ENCODE measurements around the gene ZAR1.
"Not testable (repeated sequence)": the region's sequence is repeated elsewhere in the genome, so short reads cannot be mapped to it uniquely, and the experiment has no call there.

The ZAR1 gene

GRCh38 chr4:48490012-48490679 is at the start of gene ZAR1:
Gene ZAR1 (plus strand): TSS chr4:48490252. CDS start chr4:48490292, 40 bp downstream.
- H3K27me3 ChIP-seq (ENCODE audit: control insufficient read depth in 1 of 2, insufficient read depth in 2 of 2, low read length in 2 of 2), result peaks cover 24 to 53% of the 10 kb centered on the region in 2 donors
- no peaks in the 10 kb centered on the region for H3K36me3 ChIP-seq (ENCODE audit: control insufficient read depth in 2 of 2, insufficient read depth in 2 of 2, low read length in 2 of 2)
- H3K4me3 ChIP-seq (ENCODE audit: low read length in 2 of 2), result peak within 1 kb of the TSS in 1 of 2 donors; percentile 58
- no peak within 1 kb of the TSS for H3K27ac ChIP-seq (ENCODE audit: low read length)
- H3K9me3 ChIP-seq (ENCODE audit: control insufficient read depth in 2 of 2, low read length in 2 of 2), result no peaks in the 10 kb centered on the region
- H3K9ac ChIP-seq (ENCODE audit: low read length in 2 of 2), result no peak within 1 kb of the TSS
- H3K4me1 ChIP-seq (ENCODE audit: control insufficient read depth, insufficient read depth, low read length), result peaks cover 7% of the 10 kb centered on the region

DNA sequence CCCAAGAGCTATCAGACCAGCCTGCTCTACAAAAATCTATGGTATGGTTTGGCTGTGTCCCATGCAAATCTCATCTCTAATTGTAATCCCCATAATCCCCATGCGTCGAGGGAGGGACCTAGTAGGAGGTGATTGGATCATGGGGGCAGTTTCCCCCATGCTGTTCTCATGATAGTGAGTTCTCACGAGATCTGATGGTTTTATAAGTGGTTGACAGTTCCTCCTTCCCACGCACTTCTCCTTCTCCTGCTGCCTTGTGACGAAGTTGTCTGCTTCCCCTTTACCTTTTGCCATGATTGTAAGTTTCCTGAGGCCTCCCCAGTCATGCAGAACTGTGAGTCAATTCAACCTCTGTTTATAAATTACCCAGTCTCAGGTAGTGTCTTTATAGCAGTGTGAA is 49.1 kb upstream of the ZAR1 start:
- not testable (repeated sequence) for H3K36me3 ChIP-seq (ENCODE audit: control insufficient read depth in 2 of 2, insufficient read depth in 2 of 2, low read length in 2 of 2); H3K4me3 ChIP-seq (ENCODE audit: low read length in 2 of 2); H3K27ac ChIP-seq (ENCODE audit: low read length); H3K9ac ChIP-seq (ENCODE audit: low read length in 2 of 2); H3K4me1 ChIP-seq (ENCODE audit: control insufficient read depth, insufficient read depth, low read length); H3K9me3 ChIP-seq (ENCODE audit: control insufficient read depth in 2 of 2, low read length in 2 of 2); H3K27me3 ChIP-seq (ENCODE audit: control insufficient read depth in 1 of 2, insufficient read depth in 2 of 2, low read length in 2 of 2)

GRCh38 chr4:48445704-48446103 is 44.3 kb upstream of the ZAR1 start:
- no peak overlapping the region for H3K4me3 ChIP-seq (ENCODE audit: low read length in 2 of 2)
- no peaks in the 10 kb centered on the region for H3K27me3 ChIP-seq (ENCODE audit: control insufficient read depth in 1 of 2, insufficient read depth in 2 of 2, low read length in 2 of 2)
- H3K9me3 ChIP-seq (ENCODE audit: control insufficient read depth in 2 of 2, low read length in 2 of 2), result no peaks in the 10 kb centered on the region
- no peaks in the 10 kb centered on the region for H3K4me1 ChIP-seq (ENCODE audit: control insufficient read depth, insufficient read depth, low read length)
- H3K36me3 ChIP-seq (ENCODE audit: control insufficient read depth in 2 of 2, insufficient read depth in 2 of 2, low read length in 2 of 2), result no peaks in the 10 kb centered on the region
- no peak overlapping the region for H3K9ac ChIP-seq (ENCODE audit: low read length in 2 of 2)
- H3K27ac ChIP-seq (ENCODE audit: low read length), result no peak overlapping the region

- Histone ChIP-seq H3K27me3 (ENCODE audit: control insufficient read depth in 1 of 2, insufficient read depth in 2 of 2, low read length in 2 of 2) (no peaks in the 10 kb centered on the region), H3K9me3 (ENCODE audit: control insufficient read depth in 2 of 2, low read length in 2 of 2) (no peaks in the 10 kb centered on the region), H3K4me3 (ENCODE audit: low read length in 2 of 2) (no peak overlapping the region), H3K4me1 (ENCODE audit: control insufficient read depth, insufficient read depth, low read length) (no peaks in the 10 kb centered on the region), H3K27ac (ENCODE audit: low read length) (no peak overlapping the region), H3K9ac (ENCODE audit: low read length in 2 of 2) (no peak overlapping the region), H3K36me3 (ENCODE audit: control insufficient read depth in 2 of 2, insufficient read depth in 2 of 2, low read length in 2 of 2) (no peaks in the 10 kb centered on the region)
Observed at GRCh38 chr4:48446642-48447041, 43.4 kb upstream of the ZAR1 start.

- H3K27ac ChIP-seq (ENCODE audit: low read length), result no peak overlapping the region
- no peaks in the 10 kb centered on the region for H3K9me3 ChIP-seq (ENCODE audit: control insufficient read depth in 2 of 2, low read length in 2 of 2)
- no peaks in the 10 kb centered on the region for H3K27me3 ChIP-seq (ENCODE audit: control insufficient read depth in 1 of 2, insufficient read depth in 2 of 2, low read length in 2 of 2)
- no peaks in the 10 kb centered on the region for H3K4me1 ChIP-seq (ENCODE audit: control insufficient read depth, insufficient read depth, low read length)
- no peaks in the 10 kb centered on the region for H3K36me3 ChIP-seq (ENCODE audit: control insufficient read depth in 2 of 2, insufficient read depth in 2 of 2, low read length in 2 of 2)
- H3K4me3 ChIP-seq (ENCODE audit: low read length in 2 of 2), result no peak overlapping the region
- no peak overlapping the region for H3K9ac ChIP-seq (ENCODE audit: low read length in 2 of 2)
Observed at GRCh38 chr4:48449151-48449550, 40.9 kb upstream of the ZAR1 start.

DNA sequence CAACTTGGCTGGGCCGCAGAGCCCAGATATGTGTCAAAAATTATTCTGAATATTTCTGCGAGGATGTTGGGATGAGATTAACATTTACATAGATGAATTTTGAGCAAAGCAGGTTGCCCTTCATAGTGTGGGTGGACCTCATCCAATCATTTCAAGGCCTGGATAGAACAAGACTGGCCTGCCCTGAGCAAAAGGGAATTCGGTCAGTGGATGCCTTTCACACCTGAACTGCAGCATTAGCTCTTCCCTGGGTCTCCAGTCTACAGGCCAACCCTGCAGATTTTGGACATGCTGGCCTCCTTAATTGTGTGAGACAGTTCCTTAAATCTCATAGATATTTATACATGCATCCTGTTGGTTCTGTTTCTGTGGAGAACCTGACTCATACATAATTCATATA is 39.3 kb upstream of the ZAR1 start:
- H3K4me3 ChIP-seq (ENCODE audit: low read length in 2 of 2), result no peak overlapping the region
- H3K27ac ChIP-seq (ENCODE audit: low read length), result no peak overlapping the region
- no peaks in the 10 kb centered on the region for H3K4me1 ChIP-seq (ENCODE audit: control insufficient read depth, insufficient read depth, low read length)
- H3K36me3 ChIP-seq (ENCODE audit: control insufficient read depth in 2 of 2, insufficient read depth in 2 of 2, low read length in 2 of 2), result no peaks in the 10 kb centered on the region
- no peaks in the 10 kb centered on the region for H3K9me3 ChIP-seq (ENCODE audit: control insufficient read depth in 2 of 2, low read length in 2 of 2)
- no peak overlapping the region for H3K9ac ChIP-seq (ENCODE audit: low read length in 2 of 2)
- no peaks in the 10 kb centered on the region for H3K27me3 ChIP-seq (ENCODE audit: control insufficient read depth in 1 of 2, insufficient read depth in 2 of 2, low read length in 2 of 2)

DNA sequence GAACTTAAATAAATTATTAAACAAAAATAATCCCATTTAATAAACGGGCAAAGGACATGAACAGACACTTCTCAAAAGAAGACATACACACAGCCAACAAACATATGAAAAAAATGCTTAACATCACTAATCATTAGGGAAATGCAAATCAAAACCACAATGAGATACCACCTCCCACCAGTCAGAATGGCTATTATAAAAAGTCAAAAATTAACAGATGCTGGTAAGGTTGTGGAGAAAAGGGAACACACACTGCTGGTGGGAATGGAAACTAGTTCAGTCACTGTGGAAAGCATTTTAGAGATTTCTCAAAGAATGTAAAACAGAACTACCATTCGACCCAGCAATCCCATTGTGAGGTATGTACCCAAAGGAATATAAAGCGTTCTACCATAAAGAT is 38.4 kb upstream of the ZAR1 start:
- not testable (repeated sequence) for H3K9ac ChIP-seq (ENCODE audit: low read length in 2 of 2); H3K36me3 ChIP-seq (ENCODE audit: control insufficient read depth in 2 of 2, insufficient read depth in 2 of 2, low read length in 2 of 2); H3K4me3 ChIP-seq (ENCODE audit: low read length in 2 of 2); H3K27ac ChIP-seq (ENCODE audit: low read length); H3K9me3 ChIP-seq (ENCODE audit: control insufficient read depth in 2 of 2, low read length in 2 of 2); H3K4me1 ChIP-seq (ENCODE audit: control insufficient read depth, insufficient read depth, low read length); H3K27me3 ChIP-seq (ENCODE audit: control insufficient read depth in 1 of 2, insufficient read depth in 2 of 2, low read length in 2 of 2)

GRCh38 chr4:48454591-48454990 is 35.5 kb upstream of the ZAR1 start:
- H3K27me3 ChIP-seq (ENCODE audit: control insufficient read depth in 1 of 2, insufficient read depth in 2 of 2, low read length in 2 of 2), result no peaks in the 10 kb centered on the region
- no peak overlapping the region for H3K27ac ChIP-seq (ENCODE audit: low read length)
- no peaks in the 10 kb centered on the region for H3K36me3 ChIP-seq (ENCODE audit: control insufficient read depth in 2 of 2, insufficient read depth in 2 of 2, low read length in 2 of 2)
- no peak overlapping the region for H3K4me3 ChIP-seq (ENCODE audit: low read length in 2 of 2)
- H3K9me3 ChIP-seq (ENCODE audit: control insufficient read depth in 2 of 2, low read length in 2 of 2), result peaks cover 0 to 4% of the 10 kb centered on the region in 2 donors
- H3K9ac ChIP-seq (ENCODE audit: low read length in 2 of 2), result no peak overlapping the region
- no peaks in the 10 kb centered on the region for H3K4me1 ChIP-seq (ENCODE audit: control insufficient read depth, insufficient read depth, low read length)

GRCh38 chr4:48461000-48461399 is 29.1 kb upstream of the ZAR1 start:
- H3K4me1 ChIP-seq (ENCODE audit: control insufficient read depth, insufficient read depth, low read length), result no peaks in the 10 kb centered on the region
- no peaks in the 10 kb centered on the region for H3K27me3 ChIP-seq (ENCODE audit: control insufficient read depth in 1 of 2, insufficient read depth in 2 of 2, low read length in 2 of 2)
- H3K9ac ChIP-seq (ENCODE audit: low read length in 2 of 2), result no peak overlapping the region
- H3K36me3 ChIP-seq (ENCODE audit: control insufficient read depth in 2 of 2, insufficient read depth in 2 of 2, low read length in 2 of 2), result no peaks in the 10 kb centered on the region
- H3K9me3 ChIP-seq (ENCODE audit: control insufficient read depth in 2 of 2, low read length in 2 of 2), result peaks cover 0 to 7% of the 10 kb centered on the region in 2 donors
- H3K4me3 ChIP-seq (ENCODE audit: low read length in 2 of 2), result no peak overlapping the region
- no peak overlapping the region for H3K27ac ChIP-seq (ENCODE audit: low read length)

GRCh38 chr4:48462363-48462762 is 27.7 kb upstream of the ZAR1 start:
- Histone ChIP-seq H3K4me1 (ENCODE audit: control insufficient read depth, insufficient read depth, low read length) (no peaks in the 10 kb centered on the region), H3K27ac (ENCODE audit: low read length) (no peak overlapping the region), H3K27me3 (ENCODE audit: control insufficient read depth in 1 of 2, insufficient read depth in 2 of 2, low read length in 2 of 2) (no peaks in the 10 kb centered on the region), H3K36me3 (ENCODE audit: control insufficient read depth in 2 of 2, insufficient read depth in 2 of 2, low read length in 2 of 2) (no peaks in the 10 kb centered on the region), H3K4me3 (ENCODE audit: low read length in 2 of 2) (no peak overlapping the region), H3K9me3 (ENCODE audit: control insufficient read depth in 2 of 2, low read length in 2 of 2) (peaks cover 0 to 7% of the 10 kb centered on the region in 2 donors), H3K9ac (ENCODE audit: low read length in 2 of 2) (no peak overlapping the region)

- no peaks in the 10 kb centered on the region for H3K27me3 ChIP-seq (ENCODE audit: control insufficient read depth in 1 of 2, insufficient read depth in 2 of 2, low read length in 2 of 2)
- no peaks in the 10 kb centered on the region for H3K4me1 ChIP-seq (ENCODE audit: control insufficient read depth, insufficient read depth, low read length)
- H3K9me3 ChIP-seq (ENCODE audit: control insufficient read depth in 2 of 2, low read length in 2 of 2), result peaks cover 0 to 3% of the 10 kb centered on the region in 2 donors
- no peak overlapping the region for H3K27ac ChIP-seq (ENCODE audit: low read length)
- H3K36me3 ChIP-seq (ENCODE audit: control insufficient read depth in 2 of 2, insufficient read depth in 2 of 2, low read length in 2 of 2), result no peaks in the 10 kb centered on the region
- no peak overlapping the region for H3K9ac ChIP-seq (ENCODE audit: low read length in 2 of 2)
- H3K4me3 ChIP-seq (ENCODE audit: low read length in 2 of 2), result no peak overlapping the region
Observed at GRCh38 chr4:48467442-48467841, 22.6 kb upstream of the ZAR1 start.
